Right forelimb (tissue), 1 donor: ENCODE measurements around the gene AKR1C8.
"Not testable (repeated sequence)": the region's sequence is repeated elsewhere in the genome, so short reads cannot be mapped to it uniquely, and the experiment has no call there.

Source experiments
- DNase-seq: peaks from one replicate; pipeline ENCODE4 v3.0.0-alpha.2; 2018

The AKR1C8 gene

GRCh38 chr10:5184987-5185775 lies at the start of gene AKR1C8:
AKR1C8 (minus strand) TSS chr10:5185150; CDS start chr10:5185104, 46 bp downstream.
- DNase-seq, result no peak

GRCh38 chr10:5234106-5234860 lies 49.3 kb upstream of the AKR1C8 start:
- no peak for DNase-seq

- no peak for DNase-seq
Measured at GRCh38 chr10:5233324-5233723, 48.4 kb upstream of the AKR1C8 start.

- DNase-seq, result no peak
Measured at GRCh38 chr10:5229019-5229418, 44.1 kb upstream of the AKR1C8 start.

GRCh38 chr10:5222942-5223341 lies 38.0 kb upstream of the AKR1C8 start:
- DNase-seq, result not testable (repeated sequence)

- no peak for DNase-seq
Measured at GRCh38 chr10:5219262-5219661, 34.3 kb upstream of the AKR1C8 start.

- DNase-seq, result no peak
Measured at GRCh38 chr10:5216801-5217200, 31.9 kb upstream of the AKR1C8 start.

- DNase-seq, result no peak
Measured at GRCh38 chr10:5211696-5212536, 27.0 kb upstream of the AKR1C8 start.

- not testable (repeated sequence) for DNase-seq
Measured at GRCh38 chr10:5210261-5210660, 25.3 kb upstream of the AKR1C8 start.

- not testable (repeated sequence) for DNase-seq
Measured at GRCh38 chr10:5209776-5210175, 24.8 kb upstream of the AKR1C8 start.

- no peak for DNase-seq
Measured at GRCh38 chr10:5206799-5207198, 21.8 kb upstream of the AKR1C8 start.

GRCh38 chr10:5199398-5199797 lies 14.4 kb upstream of the AKR1C8 start:
- no peak for DNase-seq

- DNase-seq, result no peak
Measured at GRCh38 chr10:5198386-5198785, 13.4 kb upstream of the AKR1C8 start.

GRCh38 chr10:5196702-5197113 lies 11.8 kb upstream of the AKR1C8 start, which contains the start of gene AKR1C4:
AKR1C4 (plus strand) TSS chr10:5196837; CDS start chr10:5196868, 31 bp downstream.
- DNase-seq, result no peak

GRCh38 chr10:5195727-5196374 lies 10.9 kb upstream of the AKR1C8 start:
- DNase-seq, result no peak

GRCh38 chr10:5194431-5194830 lies 9.5 kb upstream of the AKR1C8 start:
- DNase-seq, result no peak

GRCh38 chr10:5188358-5188757 lies 3.4 kb upstream of the AKR1C8 start:
- no peak for DNase-seq

GRCh38 chr10:5187867-5188266 lies 2.9 kb upstream of the AKR1C8 start:
- DNase-seq, result no peak

- no peak for DNase-seq
Measured at GRCh38 chr10:5183923-5184322, 1.0 kb downstream of the AKR1C8 start.

- not testable (repeated sequence) for DNase-seq
Measured at GRCh38 chr10:5180503-5180902, 4.4 kb downstream of the AKR1C8 start.

GRCh38 chr10:5175581-5175980 lies 9.4 kb downstream of the AKR1C8 start:
- not testable (repeated sequence) for DNase-seq

- no peak for DNase-seq
Measured at GRCh38 chr10:5168897-5169420, 16.0 kb downstream of the AKR1C8 start.
